T-helper 2 cell treated with Interferon-gamma antibody and Interleukin-4, amounts not matched to agents 5 μg/mL and 100 μg/mL, for 36 hours (primary cell): ENCODE results near the gene NEK2.
"Not testable (repeated sequence)": the region's sequence is repeated elsewhere in the genome, so short reads cannot be mapped to it uniquely, and the experiment has no call there.

Experiments used
- DNase-seq: peaks from one replicate; pipeline ENCODE4 v3.0.0; 2021; ENCODE audit warnings: low spot score
- H3K27ac Mint-ChIP-seq: one replicate; pipeline ENCODE4 v1.8.0; 2021; ENCODE audit warnings: mild to moderate bottlenecking, mixed read lengths
- H3K27me3 Mint-ChIP-seq: one replicate; pipeline ENCODE4 v1.8.0; 2021; ENCODE audit warnings: low read depth, mixed read lengths
- H3K36me3 Mint-ChIP-seq: one replicate; pipeline ENCODE4 v1.8.0; 2021; ENCODE audit warnings: low read depth, mixed read lengths
- H3K4me1 Mint-ChIP-seq: one replicate; pipeline ENCODE4 v1.8.0; 2021; ENCODE audit warnings: low read depth, mixed read lengths
- H3K4me3 Mint-ChIP-seq: one replicate; pipeline ENCODE4 v1.8.0; 2022; ENCODE audit warnings: mild to moderate bottlenecking, moderate library complexity, mixed read lengths
- H3K9me3 Mint-ChIP-seq: one replicate; pipeline ENCODE4 v1.8.0; 2021; ENCODE audit warnings: mixed read lengths

Gene NEK2

GRCh38 chr1:211638689-211639101 is 36.7 kb downstream of the NEK2 start:
- no peak overlapping the region for H3K4me3 Mint-ChIP-seq
- no peak overlapping the region for H3K27ac Mint-ChIP-seq
- no peaks in the 10 kb centered on the region for H3K9me3 Mint-ChIP-seq
- no peak for DNase-seq
- peaks cover 3% of the 10 kb centered on the region for H3K27me3 Mint-ChIP-seq
- H3K4me1 Mint-ChIP-seq = no peaks in the 10 kb centered on the region
- no peaks in the 10 kb centered on the region for H3K36me3 Mint-ChIP-seq

GRCh38 chr1:211638246-211638645 is 37.2 kb downstream of the NEK2 start:
- Mint-ChIP-seq H3K9me3 (no peaks in the 10 kb centered on the region), H3K27ac (no peak overlapping the region), H3K4me3 (no peak overlapping the region), H3K4me1 (no peaks in the 10 kb centered on the region), H3K27me3 (peaks cover 3% of the 10 kb centered on the region), H3K36me3 (no peaks in the 10 kb centered on the region)
- no peak for DNase-seq

- Mint-ChIP-seq H3K27me3 (peaks cover under 1% of the 10 kb centered on the region), H3K9me3 (no peaks in the 10 kb centered on the region), H3K27ac (no peak overlapping the region), H3K4me3 (no peak overlapping the region), H3K36me3 (no peaks in the 10 kb centered on the region), H3K4me1 (peaks cover 4% of the 10 kb centered on the region)
- no peak for DNase-seq
Observed at GRCh38 chr1:211637066-211637465, 38.4 kb downstream of the NEK2 start.

- not testable (repeated sequence) for H3K27ac Mint-ChIP-seq, H3K36me3 Mint-ChIP-seq, H3K9me3 Mint-ChIP-seq, H3K4me1 Mint-ChIP-seq, H3K27me3 Mint-ChIP-seq, H3K4me3 Mint-ChIP-seq, DNase-seq
Observed at GRCh38 chr1:211636575-211637029, 38.8 kb downstream of the NEK2 start.

GRCh38 chr1:211635597-211636205 is 39.7 kb downstream of the NEK2 start:
- DNase-seq = no peak
- H3K4me3 Mint-ChIP-seq = no peak overlapping the region
- no peaks in the 10 kb centered on the region for H3K27me3 Mint-ChIP-seq
- no peaks in the 10 kb centered on the region for H3K9me3 Mint-ChIP-seq
- no peaks in the 10 kb centered on the region for H3K36me3 Mint-ChIP-seq
- no peak overlapping the region for H3K27ac Mint-ChIP-seq
- peaks cover 4% of the 10 kb centered on the region for H3K4me1 Mint-ChIP-seq

- Mint-ChIP-seq H3K4me3 (no peak overlapping the region), H3K27ac (no peak overlapping the region), H3K9me3 (no peaks in the 10 kb centered on the region), H3K4me1 (peaks cover 4% of the 10 kb centered on the region), H3K36me3 (no peaks in the 10 kb centered on the region), H3K27me3 (no peaks in the 10 kb centered on the region)
- DNase-seq = no peak
Observed at GRCh38 chr1:211634931-211635330, 40.5 kb downstream of the NEK2 start.

GRCh38 chr1:211634461-211634860 is 41.0 kb downstream of the NEK2 start:
- H3K4me3 Mint-ChIP-seq = no peak overlapping the region

GRCh38 chr1:211633524-211633846 is 41.9 kb downstream of the NEK2 start:
- no peak for DNase-seq
- H3K4me3 Mint-ChIP-seq = no peak overlapping the region
- H3K36me3 Mint-ChIP-seq = no peaks in the 10 kb centered on the region
- no peak overlapping the region for H3K27ac Mint-ChIP-seq
- H3K9me3 Mint-ChIP-seq = no peaks in the 10 kb centered on the region
- H3K27me3 Mint-ChIP-seq = peaks cover 5% of the 10 kb centered on the region
- peaks cover 4% of the 10 kb centered on the region for H3K4me1 Mint-ChIP-seq

More at GRCh38 chr1:211634461-211634860, 41.0 kb downstream of the NEK2 start:
- Mint-ChIP-seq H3K4me1 (peaks cover 4% of the 10 kb centered on the region), H3K27ac (no peak overlapping the region), H3K27me3 (no peaks in the 10 kb centered on the region), H3K36me3 (no peaks in the 10 kb centered on the region), H3K9me3 (no peaks in the 10 kb centered on the region)
- no peak for DNase-seq

GRCh38 chr1:211632808-211633523 is 42.5 kb downstream of the NEK2 start:
- Mint-ChIP-seq H3K36me3 (no peaks in the 10 kb centered on the region), H3K27me3 (peaks cover 8% of the 10 kb centered on the region), H3K27ac (no peak overlapping the region), H3K9me3 (no peaks in the 10 kb centered on the region), H3K4me1 (peaks cover 4% of the 10 kb centered on the region), H3K4me3 (no peak overlapping the region)
- DNase-seq = no peak

GRCh38 chr1:211632117-211632807 is 43.2 kb downstream of the NEK2 start:
- no peak overlapping the region for H3K27ac Mint-ChIP-seq
- H3K4me3 Mint-ChIP-seq = no peak overlapping the region
- peaks cover 11% of the 10 kb centered on the region for H3K27me3 Mint-ChIP-seq
- no peaks in the 10 kb centered on the region for H3K9me3 Mint-ChIP-seq
- no peaks in the 10 kb centered on the region for H3K36me3 Mint-ChIP-seq
- peaks cover 4% of the 10 kb centered on the region for H3K4me1 Mint-ChIP-seq
- no peak for DNase-seq

- Mint-ChIP-seq H3K36me3 (no peaks in the 10 kb centered on the region), H3K27me3 (peaks cover 11% of the 10 kb centered on the region), H3K4me1 (peaks cover 4% of the 10 kb centered on the region), H3K9me3 (no peaks in the 10 kb centered on the region), H3K27ac (no peak overlapping the region), H3K4me3 (no peak overlapping the region)
- DNase-seq = no peak
Observed at GRCh38 chr1:211631168-211631567, 44.3 kb downstream of the NEK2 start.

GRCh38 chr1:211630236-211631081 is 45.0 kb downstream of the NEK2 start:
- H3K4me1 Mint-ChIP-seq = peaks cover 4% of the 10 kb centered on the region
- no peak overlapping the region for H3K27ac Mint-ChIP-seq
- H3K36me3 Mint-ChIP-seq = no peaks in the 10 kb centered on the region
- H3K9me3 Mint-ChIP-seq = no peaks in the 10 kb centered on the region
- H3K4me3 Mint-ChIP-seq = no peak overlapping the region
- no peak for DNase-seq
- H3K27me3 Mint-ChIP-seq = peaks cover 11% of the 10 kb centered on the region

- peaks cover 11% of the 10 kb centered on the region for H3K27me3 Mint-ChIP-seq
Observed at GRCh38 chr1:211628417-211628816, 47.0 kb downstream of the NEK2 start.

GRCh38 chr1:211627259-211627658 is 48.2 kb downstream of the NEK2 start:
- peaks cover 22% of the 10 kb centered on the region for H3K4me1 Mint-ChIP-seq
- no peak for DNase-seq
- H3K27me3 Mint-ChIP-seq = peaks cover 11% of the 10 kb centered on the region
- H3K36me3 Mint-ChIP-seq = peaks cover 2% of the 10 kb centered on the region
- H3K9me3 Mint-ChIP-seq = no peaks in the 10 kb centered on the region
- no peak overlapping the region for H3K27ac Mint-ChIP-seq
- no peak overlapping the region for H3K4me3 Mint-ChIP-seq

More at GRCh38 chr1:211628417-211628816, 47.0 kb downstream of the NEK2 start:
- H3K27ac Mint-ChIP-seq = no peak overlapping the region
- no peak overlapping the region for H3K4me3 Mint-ChIP-seq
- H3K9me3 Mint-ChIP-seq = no peaks in the 10 kb centered on the region
- H3K4me1 Mint-ChIP-seq = peaks cover 19% of the 10 kb centered on the region
- DNase-seq = no peak
- H3K36me3 Mint-ChIP-seq = no peaks in the 10 kb centered on the region
